HEK293T (cell line): ENCODE data around the gene XPO1.

Experiments used
- ARNT ChIP-seq: fragments of 450-650 bp; IDR thresholded peaks from 2 replicates; pipeline ENCODE4 v1.6.1; 2017; ENCODE audit warnings: mild to moderate bottlenecking
- BHLHE40 ChIP-seq: fragments of 450-650 bp; IDR thresholded peaks from 2 replicates; pipeline ENCODE4 v1.6.1; 2016; ENCODE audit warnings: mild to moderate bottlenecking, moderate library complexity, borderline replicate concordance
- ELF4 ChIP-seq: fragments of 450-650 bp; IDR thresholded peaks from 2 replicates; pipeline ENCODE4 v1.6.1; 2017; ENCODE audit warnings: antibody characterized with exemption
- FOXK2 ChIP-seq: fragments of 450-650 bp; IDR thresholded peaks from 2 replicates; pipeline ENCODE4 v1.6.1; 2016; ENCODE audit warnings: mild to moderate bottlenecking
- HDGF ChIP-seq: fragments of 450-650 bp; IDR thresholded peaks from 2 replicates; pipeline ENCODE4 v1.6.1; 2017; ENCODE audit warnings: antibody characterized with exemption, borderline replicate concordance
- L3MBTL2 ChIP-seq: fragments of 450-650 bp; conservative IDR thresholded peaks from 2 replicates; pipeline ENCODE4 v1.6.1; 2016; ENCODE audit warnings: mild to moderate bottlenecking
- NFRKB ChIP-seq: fragments of 450-650 bp; IDR thresholded peaks from 2 replicates; pipeline ENCODE4 v1.6.1; 2016; ENCODE audit warnings: mild to moderate bottlenecking, moderate library complexity
- SP1 ChIP-seq: fragments of 450-650 bp; IDR thresholded peaks from 2 replicates; pipeline ENCODE4 v1.6.1; 2017
- SUZ12 ChIP-seq: fragments of 450-650 bp; IDR thresholded peaks from 2 replicates; pipeline ENCODE4 v1.6.1; 2016; ENCODE audit warnings: mild to moderate bottlenecking
- ZNF384 ChIP-seq: fragments of 450-650 bp; IDR thresholded peaks from 2 replicates; pipeline ENCODE4 v1.6.1; 2016

GRCh38 chr2:61436092-61436491, 102.1 kb downstream of the XPO1 start:
- TF ChIP-seq HDGF (no peak), L3MBTL2 (no peak), BHLHE40 (no peak), SP1 (no peak), ZNF384 (no peak), ELF4 (no peak), NFRKB (no peak), ARNT (no peak), FOXK2 (no peak), SUZ12 (no peak)
